A549 treated with Mapracorat at 1 μM for 4 hours (cell line): ENCODE data around the gene RSPH6A. TPM values are rescaled to one million over a fixed set of nuclear protein-coding genes. Genes with fewer than 3 reads are reported as not detected.

ENCODE experiments used
- total RNA-seq: library from RNA; stranded (reverse); fragments of 200-300 nt; extraction: Qiagen RNA extraction; gene quantifications from 5 replicates; pipeline ENCODE4 v1.2.3, GENCODE V29; 2022

Gene RSPH6A
- not detected in 5 replicates for total RNA-seq

GRCh38 chr19:45814851-45815480, at the start of gene RSPH6A:
RSPH6A (minus strand) TSS chr19:45815308; CDS start chr19:45815176, 132 bp downstream.

GRCh38 chr19:45863840-45864628, 48.9 kb upstream of the RSPH6A start, which contains the start of gene FOXA3:
FOXA3 (plus strand) TSS chr19:45864326; CDS start chr19:45864457, 131 bp downstream.

GRCh38 chr19:45862564-45863334, 47.6 kb upstream of the RSPH6A start, which contains the start of gene SYMPK:
SYMPK (minus strand) TSS chr19:45863147; CDS start chr19:45854495, 8,652 bp downstream.

GRCh38 chr19:45792470-45793177, 22.5 kb downstream of the RSPH6A start, which contains the start of gene DMWD:
DMWD (minus strand) TSS chr19:45792845; CDS start chr19:45792756, 89 bp downstream.

GRCh38 chr19:45782162-45782691, 32.9 kb downstream of the RSPH6A start, which contains the start of gene DMPK:
DMPK (minus strand) TSS chr19:45782490; CDS start chr19:45782352, 138 bp downstream.

GRCh38 chr19:45768984-45769782, 45.9 kb downstream of the RSPH6A start, which contains the start of gene SIX5:
SIX5 (minus strand) TSS chr19:45769252; CDS start chr19:45768844, 408 bp downstream.

Other genes with a start within 250 kb of the RSPH6A start
- gene OPA3, start 230.5 kb downstream of the RSPH6A start, total RNA-seq, result 11.8 to 20.0 TPM (median 17.5 TPM) in 5 replicates
- 0.19 to 0.79 TPM (median 0.39 TPM) in 5 replicates for gene GPR4, start 213.1 kb downstream of the RSPH6A start, total RNA-seq
- 18.4 to 27.7 TPM (median 24.5 TPM) in 5 replicates for gene EML2, start 175.9 kb downstream of the RSPH6A start, total RNA-seq
- gene GIPR, start 147.1 kb downstream of the RSPH6A start, total RNA-seq, result 2.0 to 5.1 TPM (median 3.5 TPM) in 5 replicates
- gene SNRPD2, start 123.4 kb downstream of the RSPH6A start, total RNA-seq, result 770 to 989 TPM (median 799 TPM) in 5 replicates
- 6.5 to 10.3 TPM (median 9.3 TPM) in 5 replicates for gene QPCTL, start 122.6 kb downstream of the RSPH6A start, total RNA-seq
- gene FBXO46, start 84.4 kb downstream of the RSPH6A start, total RNA-seq, result 7.2 to 10.0 TPM (median 9.3 TPM) in 5 replicates
- 0.06 to 0.08 TPM (median 0.07 TPM) in 4 of 5 replicates, not detected in the other for gene MEIOSIN, start 81.9 kb downstream of the RSPH6A start, total RNA-seq
- gene SIX5, start 46.1 kb downstream of the RSPH6A start, total RNA-seq, result 16.8 to 28.2 TPM (median 25.8 TPM) in 5 replicates
- 32.3 to 55.5 TPM (median 45.8 TPM) in 5 replicates for gene DMPK, start 32.8 kb downstream of the RSPH6A start, total RNA-seq
- 20.2 to 37.2 TPM (median 35.9 TPM) in 5 replicates for gene DMWD, start 22.5 kb downstream of the RSPH6A start, total RNA-seq
- gene SYMPK, start 47.8 kb upstream of the RSPH6A start, total RNA-seq, result 53.1 to 81.3 TPM (median 74.4 TPM) in 5 replicates
- 0.55 to 0.95 TPM (median 0.91 TPM) in 5 replicates for gene FOXA3, start 49.0 kb upstream of the RSPH6A start, total RNA-seq
- 19.8 to 36.1 TPM (median 34.7 TPM) in 5 replicates for gene IRF2BP1, start 70.8 kb upstream of the RSPH6A start, total RNA-seq
- gene MYPOP, start 87.3 kb upstream of the RSPH6A start, total RNA-seq, result 5.3 to 10.5 TPM (median 8.7 TPM) in 5 replicates
- gene NANOS2, start 99.5 kb upstream of the RSPH6A start, total RNA-seq, result not detected in 5 replicates
- 0.33 to 0.49 TPM (median 0.44 TPM) in 5 replicates for gene NOVA2, start 158.6 kb upstream of the RSPH6A start, total RNA-seq
- gene CCDC61, start 180.2 kb upstream of the RSPH6A start, total RNA-seq, result 3.7 to 6.2 TPM (median 4.5 TPM) in 5 replicates
- gene PGLYRP1, start 207.7 kb upstream of the RSPH6A start, total RNA-seq, result not detected in 5 replicates
- gene IGFL4, start 225.7 kb upstream of the RSPH6A start, total RNA-seq, result 0.28 to 0.52 TPM (median 0.41 TPM) in 5 replicates